GM20000 (cell line): ENCODE results near the gene SLC19A1.

Source experiments
- DNase-seq: peaks from one replicate; pipeline ENCODE4 v3.0.0; 2012; ENCODE audit warnings: low spot score
- TF ChIP-seq, protein P1 (sequence below): IDR thresholded peaks from 2 replicates; pipeline ENCODE4 v1.5.1; 2012; ENCODE audit warnings: mild to moderate bottlenecking, control low read depth; ENCODE audit errors: extremely low read depth, missing control alignments

The SLC19A1 gene

DNA sequence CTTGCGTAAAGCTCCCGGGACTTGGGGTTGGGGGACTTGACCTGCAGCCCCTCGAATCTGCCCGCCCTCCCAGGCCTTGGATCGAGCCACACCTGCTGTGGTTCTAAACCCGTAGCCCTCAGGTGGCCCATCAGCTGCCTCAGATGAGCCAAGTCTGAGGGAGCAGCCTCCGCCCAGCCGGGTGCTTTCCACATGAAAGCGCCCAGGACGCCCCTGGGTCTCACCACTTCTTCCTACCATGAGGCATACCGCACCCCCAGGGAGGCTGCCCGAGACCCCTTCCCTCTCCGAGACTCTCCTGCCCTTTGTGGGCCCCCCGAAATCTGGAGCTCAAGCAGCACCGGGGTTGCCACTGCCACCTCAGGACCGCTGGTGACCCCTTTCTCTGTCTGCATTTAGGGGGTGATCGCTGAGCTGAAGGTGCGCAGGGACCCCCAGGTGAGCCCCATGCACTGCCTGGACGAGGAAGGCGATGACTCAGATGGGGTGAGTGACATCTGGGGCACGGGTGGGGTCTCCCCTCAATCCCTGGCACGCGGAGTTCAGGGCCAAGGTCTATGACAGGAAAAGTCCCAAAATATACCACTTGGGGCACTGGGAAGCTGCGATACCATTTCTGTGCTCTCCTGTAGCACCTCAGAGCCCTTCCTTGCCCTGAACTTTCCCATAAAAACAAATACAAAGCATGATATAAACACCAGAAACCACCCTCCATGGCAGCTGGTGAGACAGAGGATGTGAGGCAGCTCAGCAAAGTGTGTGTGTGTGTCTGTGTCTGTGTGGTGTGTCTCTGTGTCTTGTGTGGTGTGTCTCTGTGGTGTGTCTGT lies 68.5 kb downstream of the SLC19A1 start:
- TF ChIP-seq, protein P1, sequence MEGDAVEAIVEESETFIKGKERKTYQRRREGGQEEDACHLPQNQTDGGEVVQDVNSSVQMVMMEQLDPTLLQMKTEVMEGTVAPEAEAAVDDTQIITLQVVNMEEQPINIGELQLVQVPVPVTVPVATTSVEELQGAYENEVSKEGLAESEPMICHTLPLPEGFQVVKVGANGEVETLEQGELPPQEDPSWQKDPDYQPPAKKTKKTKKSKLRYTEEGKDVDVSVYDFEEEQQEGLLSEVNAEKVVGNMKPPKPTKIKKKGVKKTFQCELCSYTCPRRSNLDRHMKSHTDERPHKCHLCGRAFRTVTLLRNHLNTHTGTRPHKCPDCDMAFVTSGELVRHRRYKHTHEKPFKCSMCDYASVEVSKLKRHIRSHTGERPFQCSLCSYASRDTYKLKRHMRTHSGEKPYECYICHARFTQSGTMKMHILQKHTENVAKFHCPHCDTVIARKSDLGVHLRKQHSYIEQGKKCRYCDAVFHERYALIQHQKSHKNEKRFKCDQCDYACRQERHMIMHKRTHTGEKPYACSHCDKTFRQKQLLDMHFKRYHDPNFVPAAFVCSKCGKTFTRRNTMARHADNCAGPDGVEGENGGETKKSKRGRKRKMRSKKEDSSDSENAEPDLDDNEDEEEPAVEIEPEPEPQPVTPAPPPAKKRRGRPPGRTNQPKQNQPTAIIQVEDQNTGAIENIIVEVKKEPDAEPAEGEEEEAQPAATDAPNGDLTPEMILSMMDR, result no peak
- no peak for DNase-seq

DNA sequence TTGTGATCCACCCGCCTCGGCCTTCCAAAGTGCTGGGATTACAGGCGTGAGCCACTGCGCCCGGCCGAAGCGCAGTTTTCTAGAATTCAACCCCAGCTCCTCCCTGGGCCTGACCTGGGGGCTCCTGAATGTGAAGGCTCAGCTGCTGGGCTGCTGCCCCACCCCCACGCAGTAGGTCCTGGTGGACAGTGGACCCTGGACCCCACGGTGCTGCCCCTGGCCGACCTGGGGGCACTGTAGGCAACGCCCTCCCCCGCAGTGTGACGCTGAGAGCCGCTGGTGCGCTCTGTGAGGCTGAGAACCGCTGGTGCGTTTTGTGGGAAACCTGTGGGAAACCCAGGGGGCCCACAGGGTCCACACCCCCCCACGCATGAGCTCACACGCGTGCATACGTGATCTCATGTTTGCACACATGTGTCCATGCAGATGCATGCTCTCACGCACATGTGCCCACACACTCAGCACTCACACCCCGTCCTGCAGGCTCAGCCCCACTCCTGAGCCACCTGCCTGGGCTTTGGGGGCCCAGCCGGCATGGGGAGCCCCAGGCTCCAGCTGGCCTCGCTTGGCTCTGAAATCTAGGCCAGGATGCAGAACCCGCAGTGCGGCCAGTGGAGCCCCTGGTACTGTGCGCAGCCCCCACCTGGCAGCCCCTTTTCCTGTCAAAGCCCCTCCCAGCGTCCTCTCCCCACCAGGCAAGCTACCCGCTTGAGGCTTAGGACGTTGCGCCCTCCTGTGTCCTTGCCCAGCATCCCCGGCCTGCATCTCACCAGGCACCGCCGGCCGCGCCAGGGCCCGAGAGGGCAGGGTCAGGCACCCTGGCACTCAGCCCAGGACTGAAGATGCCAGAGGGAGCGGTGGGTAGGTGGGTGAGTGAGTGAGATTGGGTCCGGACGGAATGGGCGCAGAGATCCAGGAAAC lies 69.5 kb downstream of the SLC19A1 start:
- DNase-seq, result no peak
- TF ChIP-seq, protein P1, result no peak

DNA sequence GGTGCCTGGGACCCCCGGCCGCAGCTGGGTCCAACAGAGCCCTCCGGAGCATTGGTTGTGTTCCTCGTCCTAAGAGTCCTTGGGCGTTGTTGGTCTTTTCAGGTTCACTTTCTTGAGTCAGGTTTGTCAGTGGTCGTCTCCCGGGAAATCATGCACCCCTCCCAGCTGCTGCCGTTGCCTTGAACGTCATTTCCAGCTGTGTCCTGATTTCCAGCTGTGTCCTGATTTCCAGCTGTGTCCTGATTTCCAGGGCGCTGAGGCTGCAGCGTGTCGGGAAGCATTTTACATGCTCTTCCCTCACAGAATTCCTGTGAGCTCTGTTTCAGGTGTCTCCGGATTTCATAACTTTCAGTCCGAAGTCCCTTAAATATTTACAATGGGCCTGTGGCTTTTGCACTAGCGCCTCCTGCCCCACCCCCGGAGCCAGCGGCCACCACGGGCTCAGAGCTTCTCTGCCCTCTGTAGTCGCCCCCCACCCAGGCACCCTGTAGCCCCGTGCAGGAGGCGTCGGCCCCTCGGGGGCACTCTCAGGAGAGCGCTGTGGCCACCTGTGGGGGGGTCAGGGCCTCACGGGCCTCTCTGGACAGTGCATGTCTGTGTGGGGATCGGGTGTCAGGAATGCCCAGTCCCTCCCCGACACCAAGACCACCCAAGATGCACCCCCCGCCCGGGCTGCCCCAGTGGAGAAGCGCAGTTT lies 70.6 kb downstream of the SLC19A1 start:
- TF ChIP-seq, protein P1, result no peak
- DNase-seq, result no peak

DNA sequence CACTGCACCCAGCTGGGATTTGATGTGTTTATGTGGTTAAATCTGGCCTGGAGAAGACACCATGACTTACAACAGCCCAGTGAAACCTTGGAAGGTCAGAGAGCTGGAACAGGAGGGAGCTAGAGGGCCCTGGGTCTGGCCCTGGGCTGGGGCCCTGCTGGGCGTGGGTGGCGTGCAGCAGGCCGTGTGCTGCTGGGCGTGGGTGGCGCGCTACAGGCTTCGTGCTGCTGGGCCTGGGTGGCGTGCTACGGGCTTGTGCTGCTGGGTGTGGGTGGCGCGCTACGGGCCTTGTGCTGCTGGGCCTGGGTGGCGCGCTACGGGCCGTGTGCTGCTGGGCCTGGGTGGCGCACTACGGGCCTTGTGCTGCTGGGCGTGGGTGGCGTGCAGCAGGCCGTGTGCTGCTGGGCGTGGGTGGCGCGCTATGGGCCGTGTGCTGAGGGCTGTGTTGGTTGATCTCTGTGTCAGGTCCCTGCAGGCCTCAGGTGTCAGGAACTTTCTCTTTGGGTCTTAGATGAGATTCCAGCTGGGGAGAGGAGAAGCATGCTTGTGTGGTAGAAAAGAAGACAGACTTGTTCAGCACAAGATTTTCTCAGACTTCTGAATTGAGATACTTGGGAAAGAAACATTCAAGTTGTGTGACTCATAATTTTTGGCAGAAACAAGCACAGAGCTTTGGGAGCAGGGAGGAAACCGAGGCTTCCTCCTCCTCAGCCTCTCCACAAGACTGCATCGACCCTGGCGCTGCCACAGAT lies 71.3 kb downstream of the SLC19A1 start:
- no peak for DNase-seq
- TF ChIP-seq, protein P1, result no peak

DNA sequence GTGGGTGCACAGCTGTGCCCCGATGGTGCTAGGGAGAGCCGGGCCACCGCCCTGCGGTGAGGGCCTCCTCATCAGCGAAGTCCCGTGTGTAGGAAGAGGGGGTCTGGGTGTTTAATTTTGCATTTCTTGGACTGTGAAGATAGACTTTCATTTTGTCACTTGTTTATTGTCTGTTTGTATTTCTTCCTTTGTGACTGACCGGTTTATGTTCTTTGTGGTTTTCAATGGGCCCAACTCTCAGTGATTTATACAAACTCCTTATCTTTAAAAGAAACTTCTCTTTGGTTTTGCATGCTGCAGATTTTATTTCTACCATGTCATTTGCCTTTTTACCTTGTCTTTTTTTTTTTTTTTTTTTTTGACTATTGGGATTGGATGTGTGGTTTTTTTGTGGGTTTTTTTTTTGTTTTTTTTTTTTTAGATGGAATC lies 72.1 kb downstream of the SLC19A1 start:
- no peak for DNase-seq
- TF ChIP-seq, protein P1, result no peak

DNA sequence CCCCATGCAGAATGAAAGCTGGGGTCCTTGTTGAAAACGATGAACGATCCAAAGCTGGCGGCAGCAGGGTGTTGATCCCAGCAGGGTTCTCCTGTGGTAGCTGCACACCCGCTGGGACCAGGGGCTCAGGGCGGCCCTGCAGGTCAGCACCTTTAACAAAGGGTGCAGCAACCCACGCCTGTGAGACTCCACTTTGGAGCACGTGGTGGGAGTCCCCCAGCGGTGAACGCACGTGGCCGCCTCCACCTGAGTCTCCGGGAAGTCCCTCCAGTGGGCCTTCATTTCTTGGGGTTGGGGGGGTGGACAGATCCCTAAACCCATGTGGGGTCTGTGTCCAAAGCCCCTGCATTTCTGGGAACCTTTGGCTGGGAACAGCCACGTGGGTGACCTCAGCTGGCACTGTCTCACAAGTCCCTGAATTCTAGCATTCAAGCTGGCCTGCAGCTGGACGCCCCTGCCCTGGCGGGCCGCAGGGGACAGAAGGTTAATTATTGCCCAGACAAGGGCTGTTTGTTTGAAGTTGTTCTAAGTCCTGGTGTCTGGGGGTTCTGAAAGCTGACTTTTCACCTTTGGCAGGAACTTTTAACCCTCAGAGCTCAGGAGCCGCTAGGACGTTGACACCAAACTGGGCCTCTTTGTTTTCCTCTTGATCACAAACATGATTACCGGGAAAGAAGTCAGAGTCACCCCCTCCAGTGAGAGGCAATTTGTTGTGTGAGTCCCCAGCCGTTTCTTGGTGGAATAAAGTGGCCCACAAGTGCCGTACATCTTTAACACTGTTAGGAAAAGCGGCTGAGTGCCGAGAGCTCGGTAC lies 72.8 kb downstream of the SLC19A1 start:
- TF ChIP-seq, protein P1, result no peak
- DNase-seq, result no peak
